ENCODE results near the gene CRY1.
"Not testable (repeated sequence)": the region's sequence is repeated elsewhere in the genome, so short reads cannot be mapped to it uniquely, and the experiment has no call there.

The CRY1 gene

DNA sequence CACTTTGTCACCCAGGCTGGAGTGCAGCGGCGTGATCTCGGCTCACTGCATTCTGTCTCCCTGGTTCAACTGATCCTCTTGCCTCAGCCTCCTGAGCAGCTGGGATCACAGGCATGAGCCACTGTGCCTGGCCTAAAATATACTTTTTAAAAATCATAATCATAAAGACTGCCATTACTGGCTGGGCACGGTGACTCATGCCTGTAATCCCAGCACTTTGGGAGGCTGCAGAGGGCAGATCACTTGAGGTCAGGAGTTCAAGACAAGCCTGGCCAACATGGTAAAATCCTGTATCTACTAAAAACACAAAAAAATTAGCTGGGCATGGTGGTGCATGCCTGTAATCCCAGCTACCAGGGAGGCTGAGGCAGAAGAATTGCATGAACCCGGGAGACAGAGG, 20.1 kb downstream of the CRY1 start:
- not testable (repeated sequence) for DNase-seq (ENCODE audit: low read depth in 4 of 4, low spot score in 1 of 4)

DNA sequence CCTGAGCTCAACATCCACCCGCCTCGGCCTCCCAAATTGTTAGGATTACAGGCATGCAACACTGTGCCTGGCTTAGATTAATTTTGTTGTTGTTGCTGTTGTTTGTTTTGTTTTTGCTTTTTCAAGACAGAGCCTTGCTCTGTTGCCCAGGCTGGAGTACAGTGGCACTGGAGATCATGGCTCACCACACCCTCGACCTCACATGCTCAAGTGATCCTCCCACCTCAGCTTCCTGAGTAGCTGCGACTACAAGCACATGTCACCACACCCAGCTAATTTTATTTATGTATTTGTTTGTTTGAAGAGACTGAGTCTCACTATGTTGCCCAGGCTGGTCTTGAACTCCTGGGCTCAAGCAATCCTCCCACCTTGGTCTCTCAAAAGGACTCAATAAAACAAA, 26.7 kb downstream of the CRY1 start:
- DNase-seq (ENCODE audit: low read depth in 4 of 4, low spot score in 1 of 4) = no peak

DNA sequence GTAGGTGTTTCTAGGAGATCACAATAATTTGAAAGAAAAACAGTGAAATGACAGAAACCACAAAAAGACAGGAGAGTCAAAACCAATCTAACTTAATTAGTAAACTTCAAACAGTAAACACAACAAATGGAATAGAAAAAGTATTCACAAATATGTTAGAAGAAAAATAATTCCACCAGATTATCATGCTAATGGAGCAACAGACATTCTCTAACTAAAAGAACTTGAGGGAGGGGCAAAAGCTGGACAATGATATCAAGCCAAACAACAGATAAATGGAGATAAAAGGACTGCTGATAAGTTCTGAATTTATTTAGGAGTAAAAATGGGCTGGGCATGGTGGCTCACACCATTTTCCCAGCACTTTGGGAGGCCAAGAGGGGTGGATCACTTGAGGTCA, 28.7 kb downstream of the CRY1 start:
- no peak for DNase-seq (ENCODE audit: low read depth in 4 of 4, low spot score in 1 of 4)

DNA sequence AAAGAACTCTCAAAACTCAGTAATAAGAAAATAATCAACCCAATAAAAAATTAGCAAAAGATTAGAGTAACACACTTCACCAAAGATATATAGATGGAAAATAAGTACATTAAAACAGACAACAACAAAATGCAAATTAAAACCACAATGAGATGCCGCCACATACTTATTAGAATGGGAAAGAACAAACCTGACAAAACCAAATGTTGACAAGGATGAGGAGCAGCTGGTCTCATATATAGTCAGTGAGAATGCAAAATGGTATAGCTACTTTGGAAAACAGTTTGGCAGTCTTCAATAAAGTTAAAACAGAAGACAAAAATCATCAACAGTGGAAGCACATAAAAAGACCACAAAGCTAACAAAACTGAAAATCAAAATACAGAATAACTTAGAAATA, 29.1 kb downstream of the CRY1 start:
- DNase-seq (ENCODE audit: low read depth in 4 of 4, low spot score in 1 of 4) = no peak

DNA sequence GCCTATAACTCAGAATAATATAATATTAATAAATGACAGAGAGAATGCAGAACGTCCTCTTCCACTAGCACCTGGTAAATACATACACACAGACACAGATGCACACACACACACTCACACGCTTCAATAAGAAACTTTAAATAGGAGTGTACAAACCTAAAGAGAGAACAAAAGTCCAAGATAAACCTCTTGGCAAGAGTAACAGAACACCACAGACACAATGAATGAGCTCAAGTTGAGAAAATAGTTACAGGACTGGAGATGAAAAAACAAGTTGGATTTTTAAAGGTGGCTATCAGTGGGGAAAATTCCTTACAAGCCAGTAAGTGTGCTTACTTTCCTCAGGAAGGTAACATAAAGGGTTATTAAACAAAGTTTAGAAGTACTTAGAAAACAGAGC, 35.2 kb downstream of the CRY1 start:
- no peak for DNase-seq (ENCODE audit: low read depth in 4 of 4, low spot score in 1 of 4)

DNA sequence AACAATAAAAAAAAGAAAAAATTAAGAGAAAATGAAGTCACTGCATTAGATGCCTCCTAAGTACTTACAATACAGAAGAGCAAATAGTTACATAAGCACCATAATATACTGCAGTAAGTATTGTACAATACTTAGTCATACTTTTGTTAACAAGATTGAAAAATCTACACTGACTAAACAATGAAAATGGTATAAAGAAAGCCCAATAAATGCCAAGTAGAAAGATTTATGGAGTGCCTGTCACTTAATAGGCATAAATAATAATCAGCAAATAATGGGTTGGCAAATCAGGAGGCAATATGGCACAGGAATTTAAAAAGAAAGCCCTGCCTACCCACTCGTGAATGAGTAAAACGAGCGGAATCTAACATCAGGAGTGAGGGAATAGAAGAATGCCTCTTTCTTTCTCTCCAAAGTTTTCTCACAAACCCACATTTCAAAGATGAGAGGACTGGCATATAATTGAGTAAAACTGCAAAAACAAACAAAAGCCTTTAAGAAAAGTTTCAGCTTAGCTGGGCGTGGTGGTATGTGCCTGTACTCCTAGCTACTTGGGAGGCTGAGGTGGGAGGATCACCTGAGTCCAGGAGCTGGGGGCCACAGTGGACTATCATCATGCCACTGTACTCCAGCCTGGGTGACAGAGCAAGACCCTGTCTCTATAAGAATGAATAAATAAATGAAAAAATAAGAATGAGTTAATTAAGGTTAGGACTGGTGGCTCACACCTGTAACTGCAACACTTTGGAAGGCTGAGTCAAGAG, 36.1 kb downstream of the CRY1 start:
- no peak for DNase-seq (ENCODE audit: low read depth in 4 of 4, low spot score in 1 of 4)

DNA sequence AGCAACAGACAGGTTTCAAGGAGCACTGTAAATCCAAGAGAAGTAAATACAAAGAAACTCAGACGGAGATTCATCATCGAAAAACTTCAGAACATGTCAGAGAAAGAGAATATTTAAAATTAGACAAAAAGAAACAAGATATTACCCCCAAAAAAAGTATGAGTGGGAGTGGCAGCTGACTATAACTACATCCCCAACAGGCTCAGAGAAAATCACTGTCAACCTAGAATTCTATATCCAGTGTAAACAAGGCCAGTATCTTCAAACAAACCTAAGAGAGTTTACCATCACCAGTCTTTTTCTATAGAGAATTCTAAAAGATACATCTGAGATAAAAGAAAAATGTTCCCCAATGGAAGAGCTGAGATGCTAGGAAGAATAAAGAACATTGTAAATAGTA, 39.6 kb downstream of the CRY1 start:
- DNase-seq (ENCODE audit: low read depth in 4 of 4, low spot score in 1 of 4) = no peak

DNA sequence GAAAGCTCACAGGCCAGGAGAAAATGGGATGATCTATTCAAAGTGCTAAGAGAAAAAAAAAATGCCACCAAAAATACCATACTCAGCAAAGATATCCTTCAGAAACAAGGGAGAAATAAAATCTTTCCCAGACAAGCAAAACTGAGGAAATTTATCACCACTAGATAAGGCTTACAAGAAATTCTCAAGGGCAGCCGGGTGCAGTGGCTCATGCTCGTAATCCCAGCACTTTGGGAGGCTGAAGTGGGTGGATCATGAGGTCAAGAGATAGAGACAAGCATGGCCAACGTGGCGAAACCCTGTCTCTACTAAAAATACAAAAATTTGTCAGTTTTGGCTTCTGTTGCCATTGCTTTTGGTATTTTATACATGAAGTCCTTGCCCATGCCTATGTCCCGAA, 48.2 kb downstream of the CRY1 start:
- no peak for DNase-seq (ENCODE audit: low read depth in 4 of 4, low spot score in 1 of 4)

DNA sequence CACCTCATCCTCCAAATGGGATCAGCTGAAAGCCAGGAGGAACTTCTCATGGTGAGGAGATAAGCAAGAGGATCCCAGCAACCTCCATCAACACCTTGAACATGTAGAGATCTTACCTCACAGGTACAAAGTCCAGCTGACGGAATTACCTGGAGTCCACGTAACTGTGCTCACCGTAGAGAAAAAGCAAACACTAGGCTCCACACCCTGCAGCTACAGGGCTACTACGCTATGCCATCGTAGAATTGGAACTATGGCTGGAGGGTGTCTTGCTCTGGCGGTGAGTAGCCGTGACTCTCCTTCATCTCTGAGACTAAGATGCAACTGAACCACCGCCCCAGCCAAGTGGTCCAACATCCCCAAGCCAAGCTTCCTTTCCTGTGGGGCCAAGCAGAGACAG, 50.5 kb downstream of the CRY1 start:
- DNase-seq (ENCODE audit: low read depth in 4 of 4, low spot score in 1 of 4) = no peak

DNA sequence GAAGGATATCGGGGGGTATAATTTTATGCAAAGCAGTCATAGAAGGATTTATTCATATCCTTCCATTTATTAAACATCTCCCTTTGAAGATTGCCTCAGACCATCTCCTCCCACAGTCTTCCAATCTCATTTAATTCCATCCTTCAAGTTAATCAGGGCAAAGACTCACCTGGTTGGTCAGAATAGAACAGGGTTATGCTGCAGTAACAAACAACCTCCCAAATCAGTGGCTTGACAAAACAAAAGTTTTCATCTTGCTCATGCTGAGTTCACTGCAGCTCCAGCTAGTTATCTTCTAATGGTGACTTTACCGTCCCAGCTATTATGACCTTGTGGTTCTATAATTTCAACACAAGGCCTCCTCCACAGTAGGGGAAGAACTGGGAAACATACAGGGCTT, 57.6 kb downstream of the CRY1 start:
- no peak for DNase-seq (ENCODE audit: low read depth in 4 of 4, low spot score in 1 of 4)

DNA sequence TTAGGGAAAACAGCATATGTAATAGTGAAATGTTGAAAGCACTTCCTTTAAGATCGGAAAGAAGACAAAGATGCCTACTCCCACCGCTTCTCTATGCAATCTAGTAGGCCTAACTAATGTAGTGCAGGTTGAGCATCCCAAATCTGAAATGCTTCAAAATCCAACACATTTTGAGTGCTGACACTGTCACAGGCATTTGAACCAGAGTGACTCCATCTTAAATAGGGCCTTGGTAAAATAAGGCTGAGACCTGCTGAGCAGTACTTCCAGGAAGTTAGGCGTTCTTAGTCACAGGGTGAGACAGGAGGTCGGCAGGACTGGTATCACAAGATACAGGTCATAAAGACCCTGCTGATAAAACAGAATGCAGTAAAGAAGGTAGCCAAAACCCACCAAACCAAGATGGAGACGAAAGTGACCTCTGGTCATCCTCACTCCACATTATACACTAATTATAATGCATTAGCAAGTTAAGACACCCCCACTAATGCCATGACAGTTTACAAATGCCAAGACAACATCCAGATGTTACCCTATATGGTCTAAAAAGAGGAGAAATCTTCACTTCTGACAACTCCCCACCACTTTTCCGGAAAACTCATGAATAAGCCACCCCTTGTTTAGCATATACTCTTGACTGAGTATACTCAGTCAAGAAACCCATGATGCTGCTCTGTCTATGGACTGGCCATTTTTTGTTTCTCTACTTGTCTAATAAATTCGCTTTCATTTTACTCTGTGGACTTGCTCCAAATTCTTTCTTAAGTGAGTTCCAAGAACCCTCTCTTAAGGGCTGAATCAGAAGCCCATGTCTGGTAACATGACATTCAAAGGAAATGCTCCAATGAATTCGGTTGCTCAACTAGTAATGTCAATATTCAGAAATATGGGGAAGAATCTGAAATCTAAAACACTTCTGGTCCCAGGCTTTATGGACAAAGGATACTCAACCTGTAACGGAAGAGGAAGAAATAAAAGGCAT, 59.3 kb downstream of the CRY1 start:
- no peak for DNase-seq (ENCODE audit: low read depth in 4 of 4, low spot score in 1 of 4)

DNA sequence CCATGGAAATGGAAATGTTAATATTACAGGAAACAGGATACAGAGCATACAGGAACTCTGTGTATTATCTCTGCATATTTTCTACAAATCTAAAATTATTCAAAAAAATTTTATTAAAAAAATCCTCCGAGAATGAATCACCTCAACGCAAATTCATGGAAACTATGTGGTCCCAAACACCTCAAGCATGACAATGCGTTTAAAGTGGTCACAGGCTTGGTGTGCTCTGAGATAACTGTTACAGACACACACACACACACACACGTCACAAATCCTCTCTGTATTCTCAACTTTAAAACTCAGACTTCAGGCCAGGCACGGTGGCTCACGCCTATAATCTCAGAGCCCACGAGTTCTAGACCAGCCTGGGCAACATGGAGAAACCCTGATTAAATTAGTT, 61.1 kb downstream of the CRY1 start:
- DNase-seq (ENCODE audit: low read depth in 4 of 4, low spot score in 1 of 4) = no peak

DNA sequence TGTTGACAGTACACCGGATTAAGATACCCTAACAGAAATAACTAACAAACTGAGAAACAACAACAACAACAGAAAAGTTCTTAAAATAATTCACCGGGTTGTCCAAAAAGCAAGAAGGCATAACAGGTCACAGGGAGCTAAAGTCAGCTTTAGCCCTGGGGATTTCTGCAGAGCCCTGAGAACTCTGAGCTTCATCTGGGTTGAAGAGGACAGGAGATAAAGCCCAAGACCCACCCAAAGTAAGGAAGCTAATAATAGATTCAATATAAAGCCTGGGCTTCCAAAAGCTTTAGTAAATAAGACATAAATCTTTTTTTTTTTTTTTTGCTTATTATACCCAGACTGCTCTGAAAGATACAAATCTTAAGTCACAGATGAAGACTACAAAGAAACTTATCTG, 62.3 kb downstream of the CRY1 start:
- DNase-seq (ENCODE audit: low read depth in 4 of 4, low spot score in 1 of 4) = no peak

DNA sequence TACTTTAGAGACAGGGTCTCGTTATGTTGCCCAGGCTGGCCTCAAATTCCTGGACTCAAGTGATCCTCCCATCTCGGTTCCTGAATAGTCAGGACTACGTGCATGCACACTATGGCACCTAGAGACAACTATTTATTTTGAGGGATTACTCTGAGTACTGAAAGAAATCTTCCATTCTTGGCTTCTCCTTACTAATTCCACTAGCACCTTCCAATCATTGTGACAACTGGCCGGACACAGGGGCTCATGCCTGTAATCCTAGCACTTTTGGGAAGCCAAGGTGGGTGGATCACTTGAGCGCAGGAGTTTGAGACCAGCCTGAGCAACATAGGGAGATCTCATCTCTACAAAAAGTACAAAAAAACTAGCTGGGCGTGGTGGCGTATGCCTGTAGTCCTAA, 64.3 kb downstream of the CRY1 start:
- no peak for DNase-seq (ENCODE audit: low read depth in 4 of 4, low spot score in 1 of 4)

DNA sequence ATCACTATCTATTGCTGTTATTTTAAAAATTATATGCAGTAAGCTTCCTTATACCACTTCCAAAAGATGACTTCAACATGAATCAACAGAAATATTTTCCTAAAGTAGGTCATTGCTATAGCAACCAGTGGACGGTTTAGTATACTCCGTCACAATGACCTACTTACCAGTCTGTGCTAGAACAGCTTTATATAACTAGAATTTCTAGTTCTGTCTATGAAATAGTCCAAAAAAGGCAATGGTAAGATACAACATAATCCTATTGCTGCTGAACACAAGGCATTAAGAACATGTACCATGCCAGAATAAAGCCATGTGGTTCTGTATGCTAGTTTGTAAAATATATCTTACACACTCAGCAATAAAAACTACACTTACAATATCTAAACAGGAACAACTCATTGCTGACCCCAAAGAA, 65.7 kb downstream of the CRY1 start:
- no peak for DNase-seq (ENCODE audit: low read depth in 4 of 4, low spot score in 1 of 4)

DNA sequence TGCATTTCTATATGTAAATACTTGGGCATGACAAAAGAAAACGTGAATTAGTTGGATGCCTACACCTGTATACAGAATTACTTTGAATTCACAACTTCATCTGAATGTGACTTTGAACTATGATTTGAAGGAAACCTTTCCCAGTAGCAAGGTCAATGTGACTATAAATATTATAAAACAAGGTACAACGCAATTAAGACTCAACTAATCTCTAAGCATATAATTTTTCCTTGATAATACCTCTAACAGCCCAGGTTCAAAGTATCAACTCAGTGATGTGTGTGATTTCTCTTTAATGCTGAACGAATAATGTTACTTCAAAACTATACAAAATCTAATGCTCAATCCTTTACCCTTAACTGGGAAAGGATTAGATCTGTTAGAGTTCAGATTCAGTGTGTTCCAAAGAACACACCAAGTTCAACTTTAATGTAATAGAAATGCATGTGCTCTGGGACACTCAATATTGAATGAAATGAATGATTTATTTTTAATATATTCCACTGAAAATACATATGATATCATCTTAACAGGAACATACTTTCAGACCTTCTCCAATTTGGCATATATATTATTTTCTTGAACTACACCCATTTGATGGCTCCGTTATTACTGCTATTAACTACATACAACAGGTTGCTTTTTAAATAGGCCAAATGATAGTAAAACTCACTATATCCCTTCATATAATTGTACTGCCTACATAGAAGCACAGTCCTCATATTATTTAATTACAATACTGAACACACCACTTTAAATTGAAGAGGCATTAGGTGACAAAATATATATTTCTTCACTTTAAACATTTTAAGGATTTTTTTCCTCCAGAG, 66.3 kb downstream of the CRY1 start:
- DNase-seq (ENCODE audit: low read depth in 4 of 4, low spot score in 1 of 4) = no peak

DNA sequence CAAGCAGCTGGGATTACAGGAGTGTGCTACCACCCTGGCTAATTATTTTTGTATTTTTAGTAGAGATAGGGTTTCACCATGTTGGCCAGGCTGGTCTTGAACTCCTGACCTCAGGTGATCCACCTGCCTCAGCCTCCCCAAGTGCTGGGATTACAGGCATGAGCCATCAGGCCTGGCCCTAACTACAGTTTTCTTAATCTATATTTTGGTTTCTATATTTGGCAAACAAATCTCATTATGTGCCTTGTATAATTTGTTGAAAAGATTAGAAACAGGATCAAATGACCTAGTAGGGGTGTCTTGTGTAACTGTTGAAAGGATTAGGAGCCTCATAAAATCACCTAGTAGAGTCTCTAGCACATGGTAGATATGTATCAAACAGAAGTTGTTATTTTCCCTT, 67.0 kb downstream of the CRY1 start:
- not testable (repeated sequence) for DNase-seq (ENCODE audit: low read depth in 4 of 4, low spot score in 1 of 4)

DNA sequence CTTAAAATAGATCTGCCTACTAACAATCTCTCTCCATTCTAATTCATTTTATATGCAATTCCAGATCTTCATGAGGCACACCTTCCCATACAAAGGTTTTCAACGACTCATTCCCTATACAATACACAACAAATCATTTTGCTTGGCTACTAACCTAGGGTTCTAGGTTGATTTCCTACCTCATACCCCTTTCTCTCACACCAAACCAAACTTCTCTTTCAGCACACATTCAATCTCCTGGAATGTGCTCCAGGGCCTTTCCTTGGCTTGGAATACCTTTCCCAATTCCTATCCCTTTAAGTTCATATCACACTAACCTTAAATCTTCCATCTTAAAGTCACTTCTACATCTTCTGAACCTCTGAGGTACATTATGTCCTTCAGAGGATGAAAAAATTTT, 67.7 kb downstream of the CRY1 start:
- DNase-seq (ENCODE audit: low read depth in 4 of 4, low spot score in 1 of 4) = no peak

DNA sequence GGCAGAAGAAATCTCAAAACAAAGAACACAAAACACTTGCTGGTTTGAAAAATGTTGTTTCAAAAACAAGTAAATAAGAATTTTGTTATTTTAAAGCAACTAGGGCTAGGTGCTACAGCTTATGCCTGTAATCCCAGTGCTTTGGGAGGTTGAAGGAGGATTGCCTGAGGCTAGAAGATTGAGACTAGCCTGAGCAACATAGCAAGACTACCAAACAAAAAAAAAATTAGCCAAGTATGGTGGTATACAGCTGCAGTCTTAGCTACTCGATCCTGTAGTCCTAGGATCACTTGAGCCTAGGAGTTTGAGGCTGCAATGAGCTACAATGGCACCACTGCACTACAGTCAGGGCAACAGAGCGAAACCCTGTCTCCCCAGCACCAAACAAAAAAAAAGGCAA, 73.8 kb downstream of the CRY1 start:
- DNase-seq (ENCODE audit: low read depth in 4 of 4, low spot score in 1 of 4) = no peak

DNA sequence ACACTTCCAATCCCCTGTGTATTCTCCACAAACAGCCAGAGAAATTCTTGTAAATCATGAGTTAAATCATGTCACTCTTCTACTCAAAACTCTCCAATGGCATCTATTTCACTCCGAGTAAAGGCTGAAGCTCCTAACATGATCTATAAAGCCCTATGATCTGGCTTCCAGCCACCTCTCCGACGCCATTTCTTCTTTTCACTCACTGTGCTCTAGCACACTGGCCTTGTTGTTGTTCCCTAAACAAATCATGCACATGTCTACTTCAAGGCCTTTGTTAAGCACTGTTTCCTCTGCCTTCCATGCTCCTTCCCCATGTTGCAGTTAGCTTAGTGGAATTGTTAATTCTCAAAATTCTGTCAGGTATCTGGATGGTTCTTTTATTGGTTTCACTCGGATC, 76.3 kb downstream of the CRY1 start:
- DNase-seq (ENCODE audit: low read depth in 4 of 4, low spot score in 1 of 4) = no peak

DNA sequence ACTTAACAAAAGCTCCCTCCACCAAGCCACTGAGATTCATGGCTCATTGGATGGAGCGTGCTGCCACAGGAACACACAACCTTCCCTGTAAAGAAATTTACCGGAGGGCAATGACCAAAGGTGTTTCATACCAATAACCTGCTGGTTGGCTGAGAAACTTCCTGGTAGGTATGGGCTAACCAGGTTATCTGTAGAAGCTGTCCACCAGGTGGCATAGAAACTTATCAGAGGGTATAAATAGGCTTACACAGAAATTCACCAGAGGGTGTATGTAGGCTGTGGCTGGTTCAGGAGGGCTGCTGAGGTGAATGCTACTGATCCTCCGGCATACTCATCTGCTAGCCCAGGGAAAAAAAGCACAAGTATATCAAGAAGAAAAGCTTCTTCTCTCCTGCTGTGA, 79.3 kb downstream of the CRY1 start:
- no peak for DNase-seq (ENCODE audit: low read depth in 4 of 4, low spot score in 1 of 4)

Data from stimulated activated CD4-positive, alpha-beta T cell treated with anti-CD3 and anti-CD28 coated beads, Interleukin-1b, Interleukin-23, amount 100 ng/mL, for 24 hours (primary cell).